ENCODE data around the gene SMARCD3.

The SMARCD3 gene

DNA sequence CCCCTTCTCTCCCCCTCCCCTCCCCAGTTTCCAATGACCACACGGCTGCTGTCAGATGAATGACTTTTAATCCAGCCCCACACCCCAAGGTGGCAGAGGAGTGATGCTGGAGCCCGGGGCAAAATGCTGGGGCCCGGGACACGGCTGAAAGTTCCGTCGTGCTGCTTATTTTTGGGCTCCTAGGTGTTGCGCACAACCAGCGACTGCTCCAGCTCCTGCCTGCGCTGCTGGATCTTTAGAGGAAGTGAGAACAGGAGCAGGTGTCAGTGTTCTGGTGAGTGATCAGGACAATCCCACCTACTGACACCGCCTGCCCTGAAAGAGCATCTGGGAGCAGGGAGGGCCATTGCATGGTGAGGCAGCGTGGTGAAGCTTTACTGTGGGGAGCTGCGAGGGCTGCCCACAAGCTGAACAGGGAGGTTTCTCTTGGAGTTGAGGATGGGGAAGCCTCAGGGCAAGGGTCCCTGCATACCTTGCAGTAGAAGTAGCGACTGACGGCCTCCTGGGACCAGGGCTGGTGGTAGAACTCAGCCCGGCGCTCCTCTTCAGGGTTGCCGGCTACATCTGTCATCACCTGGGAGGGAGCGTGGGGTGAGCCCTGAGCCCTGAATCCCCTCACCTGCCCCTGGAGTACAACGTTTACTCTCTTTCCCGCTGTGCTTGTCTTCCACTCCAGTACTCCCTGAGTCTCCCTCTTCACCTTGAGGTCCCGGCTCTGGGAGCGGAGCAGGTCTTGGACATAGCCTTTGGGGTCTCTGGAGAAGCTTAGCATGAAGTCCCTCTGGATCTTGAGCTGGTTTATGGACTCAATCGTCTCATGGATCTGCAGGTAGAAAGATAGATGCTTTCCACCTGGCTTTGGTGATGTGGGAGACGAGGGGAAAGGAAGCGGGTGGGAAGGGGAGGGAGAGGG lies 9.3 kb downstream of the SMARCD3 start:
- in situ Hi-C loops (cut with MboI; ENCODE audit: low pct_unique_long_range_greater_than_20kb, low sequenced_read_pairs, unreplicated experiment) = no loop called here
- no peak for DNase-seq (ENCODE audit: low spot score)
- no peak for TF ChIP-seq CTCF (IDR thresholded peaks at IDR 0.05; ENCODE audit: extremely low read depth, insufficient read depth, missing control alignments)

DNA sequence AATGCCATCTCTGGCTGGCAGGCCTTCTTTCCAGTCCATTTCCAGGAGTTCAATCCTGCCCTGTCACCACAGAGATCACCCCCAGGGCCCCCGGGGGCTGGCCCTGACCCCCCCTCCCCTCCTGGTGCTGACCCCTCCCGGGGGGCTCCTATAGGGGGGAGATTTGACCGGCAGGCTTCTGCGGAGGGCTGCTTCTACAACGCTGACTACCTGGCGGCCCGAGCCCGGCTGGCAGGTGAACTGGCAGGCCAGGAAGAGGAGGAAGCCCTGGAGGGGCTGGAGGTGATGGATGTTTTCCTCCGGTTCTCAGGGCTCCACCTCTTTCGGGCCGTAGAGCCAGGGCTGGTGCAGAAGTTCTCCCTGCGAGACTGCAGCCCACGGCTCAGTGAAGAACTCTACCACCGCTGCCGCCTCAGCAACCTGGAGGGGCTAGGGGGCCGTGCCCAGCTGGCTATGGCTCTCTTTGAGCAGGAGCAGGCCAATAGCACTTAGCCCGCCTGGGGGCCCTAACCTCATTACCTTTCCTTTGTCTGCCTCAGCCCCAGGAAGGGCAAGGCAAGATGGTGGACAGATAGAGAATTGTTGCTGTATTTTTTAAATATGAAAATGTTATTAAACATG lies 10.2 kb downstream of the SMARCD3 start:
- DNase-seq (ENCODE audit: low spot score) = no peak
- in situ Hi-C loops (cut with MboI; ENCODE audit: low pct_unique_long_range_greater_than_20kb, low sequenced_read_pairs, unreplicated experiment) = no loop called here
- TF ChIP-seq CTCF (IDR thresholded peaks at IDR 0.05; ENCODE audit: extremely low read depth, insufficient read depth, missing control alignments) = no peak

GRCh38 chr7:151237244-151238189 lies 11.0 kb downstream of the SMARCD3 start:
- TF ChIP-seq CTCF (IDR thresholded peaks at IDR 0.05; ENCODE audit: extremely low read depth, insufficient read depth, missing control alignments) = no peak
- in situ Hi-C loops (cut with MboI; ENCODE audit: low pct_unique_long_range_greater_than_20kb, low sequenced_read_pairs, unreplicated experiment) = no loop called here
- no peak for DNase-seq (ENCODE audit: low spot score)

GRCh38 chr7:151236406-151236805 lies 12.1 kb downstream of the SMARCD3 start:
- in situ Hi-C loops (cut with MboI; ENCODE audit: low pct_unique_long_range_greater_than_20kb, low sequenced_read_pairs, unreplicated experiment) = no loop called here
- DNase-seq (ENCODE audit: low spot score) = no peak
- no peak for TF ChIP-seq CTCF (IDR thresholded peaks at IDR 0.05; ENCODE audit: extremely low read depth, insufficient read depth, missing control alignments)

DNA sequence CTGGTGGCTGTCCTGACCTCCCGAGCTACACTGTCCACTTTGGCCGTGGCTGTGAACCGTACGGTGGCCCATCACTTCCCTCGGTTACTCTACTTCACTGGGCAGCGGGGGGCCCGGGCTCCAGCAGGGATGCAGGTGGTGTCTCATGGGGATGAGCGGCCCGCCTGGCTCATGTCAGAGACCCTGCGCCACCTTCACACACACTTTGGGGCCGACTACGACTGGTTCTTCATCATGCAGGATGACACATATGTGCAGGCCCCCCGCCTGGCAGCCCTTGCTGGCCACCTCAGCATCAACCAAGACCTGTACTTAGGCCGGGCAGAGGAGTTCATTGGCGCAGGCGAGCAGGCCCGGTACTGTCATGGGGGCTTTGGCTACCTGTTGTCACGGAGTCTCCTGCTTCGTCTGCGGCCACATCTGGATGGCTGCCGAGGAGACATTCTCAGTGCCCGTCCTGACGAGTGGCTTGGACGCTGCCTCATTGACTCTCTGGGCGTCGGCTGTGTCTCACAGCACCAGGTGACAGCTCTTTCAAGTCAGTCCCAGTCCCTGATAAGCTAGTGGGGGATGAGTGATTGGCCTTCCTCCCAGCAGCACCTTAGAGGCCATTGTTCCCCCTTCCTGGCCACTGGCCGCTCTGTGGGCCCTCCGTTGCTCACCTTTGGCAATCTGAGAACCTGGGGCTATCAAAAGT lies 13.3 kb downstream of the SMARCD3 start:
- in situ Hi-C loops (cut with MboI; ENCODE audit: low pct_unique_long_range_greater_than_20kb, low sequenced_read_pairs, unreplicated experiment) = no loop called here
- TF ChIP-seq CTCF (IDR thresholded peaks at IDR 0.05; ENCODE audit: extremely low read depth, insufficient read depth, missing control alignments) = no peak
- DNase-seq (ENCODE audit: low spot score) = no peak

DNA sequence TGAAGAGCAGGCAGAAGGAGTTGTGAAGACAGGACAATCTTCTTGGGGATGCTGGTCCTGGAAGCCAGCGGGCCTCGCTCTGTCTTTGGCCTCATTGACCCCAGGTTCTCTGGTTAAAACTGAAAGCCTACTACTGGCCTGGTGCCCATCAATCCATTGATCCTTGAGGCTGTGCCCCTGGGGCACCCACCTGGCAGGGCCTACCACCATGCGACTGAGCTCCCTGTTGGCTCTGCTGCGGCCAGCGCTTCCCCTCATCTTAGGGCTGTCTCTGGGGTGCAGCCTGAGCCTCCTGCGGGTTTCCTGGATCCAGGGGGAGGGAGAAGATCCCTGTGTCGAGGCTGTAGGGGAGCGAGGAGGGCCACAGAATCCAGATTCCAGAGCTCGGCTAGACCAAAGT lies 14.7 kb downstream of the SMARCD3 start:
- in situ Hi-C loops (cut with MboI; ENCODE audit: low pct_unique_long_range_greater_than_20kb, low sequenced_read_pairs, unreplicated experiment) = no loop called here

More for the DNA sequence above, 14.7 kb downstream of the SMARCD3 start:
- no peak for TF ChIP-seq CTCF (IDR thresholded peaks at IDR 0.05; ENCODE audit: extremely low read depth, insufficient read depth, missing control alignments)
- DNase-seq (ENCODE audit: low spot score) = no peak

Data from GM13977 (cell line).